Gastroesophageal sphincter (tissue), 3 donors: Measurements from ENCODE around the gene MYO7A.

ENCODE experiments used
- CTCF ChIP-seq, 4 experiments: fragments of 200-600 bp in 2 of 4; fragments of 450-650 bp in 2 of 4; sonication (generic) in 1 of 4; IDR thresholded peaks; one replicate each; pipeline ENCODE4 v1.5.1; 2017 to 2019; ENCODE audit warnings: antibody characterized with exemption in 4 of 4, mild to moderate bottlenecking in 2 of 4, moderate library complexity in 2 of 4
- EP300 ChIP-seq: sonication (generic); formaldehyde crosslinking; IDR thresholded peaks from one replicate; pipeline ENCODE4 v1.6.1; 2017; ENCODE audit warnings: antibody characterized with exemption, mild to moderate bottlenecking
- POLR2A ChIP-seq, 2 donors: fragments of 450-650 bp; IDR thresholded peaks; one replicate each; pipeline ENCODE4 v1.6.1; 2017; ENCODE audit warnings: antibody characterized with exemption in 2 of 2, mild to moderate bottlenecking in 2 of 2, moderate library complexity in 1 of 2
- POLR2AphosphoS5 ChIP-seq: sonication (generic); formaldehyde crosslinking; IDR thresholded peaks from one replicate; pipeline ENCODE4 v1.6.1; 2017; ENCODE audit warnings: antibody characterized with exemption

DNA sequence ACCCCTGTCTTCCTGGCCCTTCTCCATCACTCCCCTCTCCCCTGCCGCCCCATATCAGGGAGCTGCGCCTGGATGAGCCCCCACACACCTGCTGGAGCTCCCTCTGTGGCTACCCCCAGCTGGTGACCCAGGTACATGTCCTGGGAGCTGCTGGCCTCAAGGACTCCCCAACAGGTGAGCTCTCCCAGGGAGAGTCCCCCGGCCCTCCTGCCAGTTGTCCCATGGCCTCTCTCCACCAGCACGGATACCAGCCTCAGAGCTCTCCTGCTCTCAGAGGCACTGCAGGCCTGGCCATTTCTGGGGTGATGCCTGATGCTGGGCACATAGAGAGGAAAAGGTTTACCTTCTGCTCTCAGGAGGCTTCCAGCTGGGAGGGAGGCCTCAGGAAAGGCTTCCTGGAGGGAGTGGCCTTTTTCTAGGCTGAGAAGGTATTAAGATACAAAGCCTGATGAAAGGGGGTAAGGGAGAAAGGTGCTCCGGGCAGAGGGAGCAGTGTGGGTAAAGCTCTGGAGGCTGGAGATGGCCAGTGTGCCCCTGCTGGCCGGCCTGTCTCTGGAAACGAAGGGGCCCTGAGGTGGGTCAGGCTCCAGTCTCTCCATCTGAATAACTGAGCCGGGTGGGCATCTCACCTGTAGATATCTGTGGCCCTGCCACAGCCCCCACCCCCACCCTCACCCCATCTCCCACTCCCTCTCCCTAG, 6.0 kb upstream of the MYO7A start:
- no peak for TF ChIP-seq POLR2A (IDR thresholded peaks at IDR 0.05)
- no peak for TF ChIP-seq POLR2AphosphoS5
- no peak for TF ChIP-seq CTCF (IDR thresholded peaks at IDR 0.05)
- TF ChIP-seq EP300 = no peak
